Neuronal stem cell (in vitro differentiated cells): ENCODE results near the gene CACNG7.

Experiments used
- DNase-seq: peaks from one replicate; pipeline ENCODE4 v3.0.0-alpha.2; 2013; ENCODE audit warnings: low spot score
- H2AFZ ChIP-seq: one replicate; pipeline ENCODE4 v1.6.1; 2013; ENCODE audit warnings: mild to moderate bottlenecking, low read length, inconsistent platforms
- H2AK5ac ChIP-seq: 2 replicates; pipeline ENCODE4 v1.6.1; 2013; ENCODE audit warnings: low read depth, mild to moderate bottlenecking, inconsistent platforms, low read length, moderate library complexity, mixed read lengths
- H2BK120ac ChIP-seq: 2 replicates; pipeline ENCODE4 v1.6.1; 2013; ENCODE audit warnings: low read depth, mild to moderate bottlenecking, inconsistent platforms, low read length, moderate library complexity, mixed read lengths
- H2BK12ac ChIP-seq: one replicate; pipeline ENCODE4 v1.6.1; 2013; ENCODE audit warnings: low read length, inconsistent platforms
- H2BK15ac ChIP-seq: 2 replicates; pipeline ENCODE4 v1.6.1; 2013; ENCODE audit warnings: mild to moderate bottlenecking, low read length, inconsistent platforms, mixed read lengths
- H2BK5ac ChIP-seq: one replicate; pipeline ENCODE4 v1.6.1; 2013; ENCODE audit warnings: inconsistent platforms, mild to moderate bottlenecking, low read length, moderate library complexity
- H3K14ac ChIP-seq: one replicate; pipeline ENCODE4 v1.6.1; 2013; ENCODE audit warnings: low read length, inconsistent platforms
- H3K18ac ChIP-seq: 2 replicates; pipeline ENCODE4 v1.6.1; 2013; ENCODE audit warnings: low read length, inconsistent platforms
- H3K23ac ChIP-seq: 2 replicates; pipeline ENCODE4 v1.6.1; 2013; ENCODE audit warnings: low read depth, mild to moderate bottlenecking, mixed read lengths, low read length, inconsistent platforms; ENCODE audit not compliant: poor library complexity
- H3K27ac ChIP-seq: replicated peaks from 3 replicates; pipeline ENCODE4 v1.5.1; 2013; ENCODE audit warnings: low read length, inconsistent platforms
- H3K27me3 ChIP-seq, 3 experiments: 2 replicates each; pipeline ENCODE4 v1.6.1; 2013; ENCODE audit warnings: low read length in 3 of 3, mild to moderate bottlenecking in 2 of 3, inconsistent platforms in 1 of 3, low read depth in 1 of 3, mixed read lengths in 1 of 3, moderate library complexity in 1 of 3; ENCODE audit not compliant: control insufficient read depth in 3 of 3, insufficient read depth in 3 of 3
- H3K36me3 ChIP-seq, 2 donors: replicated peaks in 1 of 2; 2 replicates each; pipeline ENCODE4 v1.6.1; 2013; ENCODE audit warnings: low read length in 2 of 2; ENCODE audit not compliant: control insufficient read depth in 2 of 2, insufficient read depth in 2 of 2
- H3K4ac ChIP-seq: 2 replicates; pipeline ENCODE4 v1.6.1; 2013; ENCODE audit warnings: inconsistent platforms, mild to moderate bottlenecking, low read length, moderate library complexity
- H3K4me1 ChIP-seq, 2 donors: 1 replicate in 1 of 2; 2 replicates in 1 of 2; pipeline ENCODE4 v1.6.1; 2013; ENCODE audit warnings: low read length in 2 of 2, low read depth in 1 of 2; ENCODE audit not compliant: control insufficient read depth in 2 of 2, insufficient read depth in 1 of 2
- H3K4me2 ChIP-seq: one replicate; pipeline ENCODE4 v1.6.1; 2013; ENCODE audit warnings: mild to moderate bottlenecking, low read length, inconsistent platforms; ENCODE audit not compliant: insufficient read depth, poor library complexity, severe bottlenecking
- H3K4me3 ChIP-seq, 2 donors: 2 replicates each; pipeline ENCODE4 v1.5.1; 2013; ENCODE audit warnings: low read length in 2 of 2, mild to moderate bottlenecking in 2 of 2, inconsistent platforms in 1 of 2, moderate library complexity in 1 of 2
- H3K79me1 ChIP-seq: one replicate; pipeline ENCODE4 v1.6.1; 2013; ENCODE audit warnings: low read depth, mild to moderate bottlenecking, inconsistent platforms, low read length, moderate library complexity
- H3K9ac ChIP-seq: one replicate; pipeline ENCODE4 v1.6.1; 2013; ENCODE audit warnings: mild to moderate bottlenecking, low read depth, low read length, inconsistent platforms; ENCODE audit not compliant: poor library complexity
- H3K9me3 ChIP-seq, 2 donors: replicated peaks in 1 of 2; 2 replicates each; pipeline versions ENCODE3 to v1.6.1; 2013; ENCODE audit warnings: low read length in 2 of 2, mild to moderate bottlenecking in 2 of 2, inconsistent platforms in 1 of 2, low read depth in 1 of 2, mixed read lengths in 1 of 2, moderate library complexity in 1 of 2; ENCODE audit not compliant: control insufficient read depth in 2 of 2, insufficient read depth in 1 of 2
- H4K8ac ChIP-seq: one replicate; pipeline ENCODE4 v1.6.1; 2013; ENCODE audit warnings: low read depth, mild to moderate bottlenecking, inconsistent platforms, low read length, moderate library complexity
- H4K91ac ChIP-seq: one replicate; pipeline ENCODE4 v1.6.1; 2013; ENCODE audit warnings: low read length, low read depth, mild to moderate bottlenecking, inconsistent platforms; ENCODE audit not compliant: poor library complexity
- WGBS, 2 donors: extraction: QIAGEN DNeasy Blood & Tissue Kit; methylation state at CpG; one replicate each; pipeline ENCODE4 v1.1.7; 2013; ENCODE audit warnings: missing lambda C conversion rate in 2 of 2, mixed read lengths in 1 of 2; ENCODE audit not compliant: insufficient read length in 2 of 2, insufficient replicate concordance in 1 of 2; ENCODE audit errors: extremely low coverage in 2 of 2; 5-methylcytosine and 5-hydroxymethylcytosine counted together

Gene CACNG7

GRCh38 chr19:53898166-53898565, 10.9 kb upstream of the CACNG7 start:
- Histone ChIP-seq H3K4ac (no peak overlapping the region), H2AK5ac (no peak overlapping the region), H3K36me3 (peaks cover 0 to 5% of the 10 kb centered on the region in 2 donors), H3K4me1 (peaks cover 0 to 12% of the 10 kb centered on the region in 2 donors), H3K23ac (peak overlapping the region; percentile 55), H2BK12ac (peak overlapping the region; percentile 66), H3K18ac (peak overlapping the region; percentile 91), H4K8ac (no peak overlapping the region), H3K79me1 (no peaks in the 10 kb centered on the region), H4K91ac (no peak overlapping the region), H3K9me3 (peaks cover 0 to 3% of the 10 kb centered on the region in 2 donors), H3K27me3 (peaks cover 0 to 8% (median 0%) of the 10 kb centered on the region in 3 experiments), H2BK5ac (no peak overlapping the region), H2BK15ac (no peak overlapping the region), H3K14ac (peak overlapping the region; percentile 21), H2BK120ac (no peak overlapping the region), H3K4me2 (peak overlapping the region; percentile 81), H3K4me3 (peak overlapping the region in 1 of 2 donors; percentile 53), H2AFZ (peak overlapping the region; percentile 56), H3K9ac (peak overlapping the region; percentile 74), H3K27ac (no peak overlapping the region)
- WGBS, 2 donors: no CpG with 5 or more reads among the region's 16 CpGs
- DNase-seq: no peak

DNA sequence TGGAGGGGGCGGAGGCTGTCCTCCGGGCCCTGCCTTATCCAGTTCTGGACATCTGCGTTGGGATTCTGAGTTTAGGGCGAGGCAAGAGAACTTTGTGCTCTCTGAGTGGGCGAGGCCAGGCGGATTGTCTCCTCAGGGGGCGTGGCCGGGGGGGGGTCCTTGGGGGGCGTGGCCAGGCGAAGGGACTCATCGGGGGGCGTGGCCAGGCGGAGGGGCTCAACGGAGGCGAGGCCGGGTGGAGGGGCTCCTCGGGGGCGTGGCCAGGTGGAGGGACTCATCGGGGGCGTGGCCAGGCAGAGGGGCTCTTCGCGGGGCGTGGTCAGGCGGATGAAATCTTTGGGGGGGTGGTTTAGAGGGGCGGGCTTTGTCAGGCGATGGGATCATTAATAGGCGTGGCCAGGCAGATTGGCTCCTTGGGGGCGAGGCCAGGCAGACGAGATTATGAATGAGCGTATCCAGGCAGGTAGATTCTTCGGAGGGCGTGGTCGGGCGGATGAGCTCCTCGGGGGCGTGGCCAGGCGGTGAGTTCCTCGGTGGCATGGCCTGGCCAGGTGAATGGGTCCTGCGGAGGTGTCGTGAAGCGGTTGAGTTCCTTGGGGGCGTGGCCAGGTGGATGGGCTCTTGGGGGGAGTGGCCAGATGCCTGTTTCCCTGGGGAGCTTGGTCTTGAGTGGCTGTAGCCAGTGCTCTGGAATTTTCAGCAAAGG, 10.3 kb upstream of the CACNG7 start:
- peak overlapping the region; percentile 70 for H3K9ac ChIP-seq
- peak overlapping the region; percentile 55 for H3K23ac ChIP-seq
- no peak overlapping the region for H3K27ac ChIP-seq
- no peak overlapping the region for H2BK15ac ChIP-seq
- H2BK12ac ChIP-seq: no peak overlapping the region
- no peak overlapping the region for H2BK5ac ChIP-seq
- peaks cover 0 to 8% (median 0%) of the 10 kb centered on the region in 3 experiments for H3K27me3 ChIP-seq
- H4K91ac ChIP-seq: no peak overlapping the region
- H3K18ac ChIP-seq: peak overlapping the region; percentile 91
- H4K8ac ChIP-seq: no peak overlapping the region
- WGBS, 2 donors: no CpG with 5 or more reads among the region's 42 CpGs
- H3K9me3 ChIP-seq: peaks cover 0 to 3% of the 10 kb centered on the region in 2 donors
- H3K4me1 ChIP-seq: peaks cover 0 to 12% of the 10 kb centered on the region in 2 donors
- no peak for DNase-seq
- peak overlapping the region; percentile 21 for H3K14ac ChIP-seq
- peak overlapping the region; percentile 74 for H2AK5ac ChIP-seq
- peak overlapping the region in 1 of 2 donors; percentile 72 for H3K4me3 ChIP-seq
- peak overlapping the region; percentile 56 for H2AFZ ChIP-seq
- no peaks in the 10 kb centered on the region for H3K79me1 ChIP-seq
- H2BK120ac ChIP-seq: no peak overlapping the region
- no peak overlapping the region for H3K4ac ChIP-seq
- peak overlapping the region; percentile 81 for H3K4me2 ChIP-seq
- peaks cover 0 to 5% of the 10 kb centered on the region in 2 donors for H3K36me3 ChIP-seq

- H3K4me1 ChIP-seq: peaks cover 0 to 12% of the 10 kb centered on the region in 2 donors
- no peak overlapping the region for H4K8ac ChIP-seq
- H3K23ac ChIP-seq: no peak overlapping the region
- no peak overlapping the region for H3K4me2 ChIP-seq
- no peak overlapping the region for H2BK12ac ChIP-seq
- H3K36me3 ChIP-seq: peaks cover 0 to 5% of the 10 kb centered on the region in 2 donors
- no peak overlapping the region for H3K18ac ChIP-seq
- H2AK5ac ChIP-seq: peak overlapping the region; percentile 30
- no peaks in the 10 kb centered on the region for H3K79me1 ChIP-seq
- no peak for DNase-seq
- no CpG with 5 or more reads among the region's 27 CpGs for WGBS, 2 donors
- peak overlapping the region; percentile 37 for H3K9ac ChIP-seq
- no peak overlapping the region for H3K14ac ChIP-seq
- H3K9me3 ChIP-seq: peaks cover 0 to 3% of the 10 kb centered on the region in 2 donors
- no peak overlapping the region for H3K27ac ChIP-seq
- H3K27me3 ChIP-seq: peaks cover 0 to 12% (median 0%) of the 10 kb centered on the region in 3 experiments
- peak overlapping the region in 1 of 2 donors; percentile 47 for H3K4me3 ChIP-seq
- no peak overlapping the region for H2BK15ac ChIP-seq
- no peak overlapping the region for H2BK120ac ChIP-seq
- no peak overlapping the region for H2BK5ac ChIP-seq
- no peak overlapping the region for H4K91ac ChIP-seq
- H2AFZ ChIP-seq: no peak overlapping the region
- H3K4ac ChIP-seq: no peak overlapping the region
Observed at GRCh38 chr19:53900191-53900860, 8.8 kb upstream of the CACNG7 start.

- WGBS, 2 donors: no CpG with 5 or more reads among the region's 4 CpGs
- H2AFZ ChIP-seq: no peak overlapping the region
Observed at GRCh38 chr19:53903055-53903680, 5.9 kb upstream of the CACNG7 start.

More at GRCh38 chr19:53903055-53903680, 5.9 kb upstream of the CACNG7 start:
- Histone ChIP-seq H3K4ac (no peak overlapping the region), H3K27ac (no peak overlapping the region), H2BK12ac (no peak overlapping the region), H3K14ac (no peak overlapping the region), H3K4me2 (no peak overlapping the region), H3K36me3 (peaks cover 0 to 5% of the 10 kb centered on the region in 2 donors), H3K23ac (no peak overlapping the region), H4K8ac (no peak overlapping the region), H3K9me3 (peaks cover 0 to 3% of the 10 kb centered on the region in 2 donors), H3K18ac (no peak overlapping the region), H2BK15ac (no peak overlapping the region), H3K4me1 (peaks cover 7 to 14% of the 10 kb centered on the region in 2 donors), H3K9ac (no peak overlapping the region), H3K79me1 (no peaks in the 10 kb centered on the region), H3K4me3 (no peak overlapping the region), H3K27me3 (peaks cover 0 to 27% (median 3%) of the 10 kb centered on the region in 3 experiments), H2BK5ac (no peak overlapping the region), H4K91ac (no peak overlapping the region), H2AK5ac (no peak overlapping the region), H2BK120ac (no peak overlapping the region)
- peak; percentile 84 for DNase-seq
